HCT116 (cell line): ENCODE measurements around the gene MATK. TPM values are rescaled to one million over a fixed set of nuclear protein-coding genes. Genes with fewer than 3 reads are reported as not detected.

Experiments used
- ATAC-seq: fragments of 200-7000 bp; cut with Tn5 transposase; 2 replicates; pipeline ENCODE4 v1.9.1; 2020; ENCODE audit warnings: mild to moderate bottlenecking, moderate library complexity
- BruUV-seq: library from RNA; stranded (reverse); fragments of 400-500 nt; replicated peaks from 2 replicates; lab custom pipeline; 2021; lab: Mats Ljungman, UMichigan
- CTCF ChIA-PET: fragments of 300-600 bp; sonication (Branson Sonifier 250); formaldehyde crosslinking; loops from one replicate; lab custom pipeline; 2021; ENCODE audit warnings: antibody characterized with exemption; lab: Charles Lee
- POLR2A ChIA-PET: fragments of 300-600, 350-600 bp; sonication (Branson Sonifier 250); formaldehyde crosslinking; loops from one replicate; lab custom pipeline; 2021; ENCODE audit warnings: antibody characterized with exemption; lab: Charles Lee
- RAD21 ChIA-PET, 2 experiments: fragments of 300-600 bp; sonication (Branson Sonifier 250); formaldehyde crosslinking; loops; one replicate each; lab custom pipeline; 2023; ENCODE audit warnings: low total read pairs in 2 of 2; ENCODE audit not compliant: uncharacterized antibody in 2 of 2, unreplicated experiment in 2 of 2, low non-redundant PET in 1 of 2; lab: Charles Lee
- DNase-seq: peaks from one replicate; pipeline ENCODE4 v3.0.0-alpha.2; 2010; ENCODE audit warnings: low read depth, low spot score
- H2AFZ ChIP-seq: fragments of 200-600 bp; shearing (Covaris generic), sonication (generic); 2 replicates; pipeline ENCODE4 v1.6.1; 2017; ENCODE audit warnings: low read depth, mixed run types, mixed read lengths, antibody characterized with exemption, low read length; ENCODE audit not compliant: poor library complexity, severe bottlenecking
- H3K27ac ChIP-seq: 2 replicates; pipeline ENCODE4 v1.5.1; 2012; ENCODE audit warnings: low read depth, low read length
- H3K27me3 ChIP-seq: fragments of 200-600 bp; sonication (generic); 2 replicates; pipeline ENCODE4 v1.6.1; 2016; ENCODE audit warnings: mixed run types, low read length, mixed read lengths; ENCODE audit not compliant: insufficient read depth
- H3K36me3 ChIP-seq, 2 experiments: fragments of 200-500 bp in 1 of 2; fragments of 200-600 bp in 1 of 2; sonication (Bioruptor generic) in 1 of 2; sonication (generic) in 1 of 2; 2 replicates each; pipeline versions ENCODE4 v1.5.1 to v1.6.1; 2014 to 2016; ENCODE audit warnings: low read length in 2 of 2, inconsistent platforms in 1 of 2, mixed read lengths in 1 of 2, mixed run types in 1 of 2; ENCODE audit not compliant: insufficient read depth in 2 of 2, control insufficient read depth in 1 of 2
- H3K4me1 ChIP-seq, 2 experiments: fragments of 200-600 bp in 1 of 2; sonication (generic) in 1 of 2; 2 replicates each; pipeline versions ENCODE4 v1.5.1 to v1.6.1; 2012 to 2017; ENCODE audit warnings: low read length in 2 of 2, inconsistent platforms in 1 of 2, mild to moderate bottlenecking in 1 of 2, mixed read lengths in 1 of 2, mixed run types in 1 of 2, moderate library complexity in 1 of 2; ENCODE audit not compliant: insufficient read depth in 2 of 2, control insufficient read depth in 1 of 2
- H3K4me2 ChIP-seq: fragments of 200-600 bp; sonication (generic); 2 replicates; pipeline ENCODE4 v1.6.1; 2017; ENCODE audit warnings: mixed run types, low read length, mixed read lengths
- H3K4me3 ChIP-seq, 2 experiments: fragments of 200-600 bp in 1 of 2; sonication (generic) in 1 of 2; replicated peaks in 1 of 2; 2 replicates each; pipeline ENCODE4 v1.5.1; 2011 to 2016; ENCODE audit warnings: low read length in 2 of 2, control low read depth in 1 of 2, low read depth in 1 of 2, mild to moderate bottlenecking in 1 of 2, mixed read lengths in 1 of 2, mixed run types in 1 of 2
- H3K79me2 ChIP-seq: fragments of 200-600 bp; sonication (generic); 2 replicates; pipeline ENCODE4 v1.6.1; 2017; ENCODE audit warnings: mild to moderate bottlenecking, mixed run types, low read length, moderate library complexity, mixed read lengths; ENCODE audit not compliant: insufficient read depth
- H3K9ac ChIP-seq: fragments of 200-600 bp; sonication (generic); 2 replicates; pipeline ENCODE4 v1.6.1; 2016; ENCODE audit warnings: low read length, mixed read lengths
- H3K9me2 ChIP-seq: fragments of 200-600 bp; sonication (generic), shearing (Covaris generic); 2 replicates; pipeline ENCODE4 v1.6.1; 2017; ENCODE audit warnings: mixed run types, mild to moderate bottlenecking, moderate library complexity; ENCODE audit not compliant: insufficient read depth
- H3K9me3 ChIP-seq, 2 experiments: fragments of 200-500 bp in 1 of 2; fragments of 200-600 bp in 1 of 2; sonication (Bioruptor generic) in 1 of 2; sonication (generic) in 1 of 2; 2 replicates each; pipeline ENCODE4 v1.6.1; 2014 to 2017; ENCODE audit warnings: low read length in 2 of 2, mixed read lengths in 2 of 2, inconsistent platforms in 1 of 2, low read depth in 1 of 2, mild to moderate bottlenecking in 1 of 2, mixed run types in 1 of 2, moderate library complexity in 1 of 2; ENCODE audit not compliant: control insufficient read depth in 1 of 2, insufficient read depth in 1 of 2
- H4K20me1 ChIP-seq: fragments of 200-600 bp; sonication (generic), shearing (Covaris generic); 2 replicates; pipeline ENCODE4 v1.6.1; 2017; ENCODE audit warnings: mixed run types, mild to moderate bottlenecking, moderate library complexity; ENCODE audit not compliant: insufficient read depth
- EGR1 ChIP-seq: IDR thresholded peaks from 2 replicates; pipeline ENCODE4 v1.6.1; 2012; ENCODE audit warnings: low read depth
- EZH2phosphoT487 ChIP-seq: fragments of 200-600 bp; IDR thresholded peaks from 2 replicates; pipeline ENCODE4 v1.6.1; 2018; ENCODE audit warnings: antibody characterized with exemption, borderline replicate concordance
- FOSL1 ChIP-seq: IDR thresholded peaks from 2 replicates; pipeline ENCODE4 v1.6.1; 2012; ENCODE audit warnings: low read depth
- RAD21 ChIP-seq: IDR thresholded peaks from 2 replicates; pipeline ENCODE4 v1.6.1; 2012; ENCODE audit warnings: low read depth, mild to moderate bottlenecking
- REST ChIP-seq: IDR thresholded peaks from 2 replicates; pipeline ENCODE4 v1.6.1; 2012; ENCODE audit warnings: low read depth
- SIN3A ChIP-seq: IDR thresholded peaks from 2 replicates; pipeline ENCODE4 v1.6.1; 2012; ENCODE audit warnings: low read depth
- SP1 ChIP-seq: IDR thresholded peaks from 2 replicates; pipeline ENCODE4 v1.6.1; 2012; ENCODE audit warnings: low read depth
- TCF7L2 ChIP-seq: IDR thresholded peaks from 2 replicates; pipeline ENCODE4 v1.7.0; 2011; ENCODE audit warnings: borderline replicate concordance, inconsistent platforms; ENCODE audit not compliant: insufficient read depth, insufficient read length; ENCODE audit errors: extremely low read depth
- ZBTB33 ChIP-seq: IDR thresholded peaks from 2 replicates; pipeline ENCODE4 v1.6.1; 2011; ENCODE audit warnings: mild to moderate bottlenecking, low read length, moderate library complexity; ENCODE audit not compliant: insufficient replicate concordance; ENCODE audit errors: extremely low read depth
- intact Hi-C: fragments of 100-400 bp; cut with micrococcal nuclease; formaldehyde crosslinking; loops from 2 replicates; pipeline ENCODE4 v1.10.0; 2022
- total RNA-seq: library from RNA; stranded (reverse); gene quantifications from one replicate; pipeline ENCODE4 v1.2.1, GENCODE V29; 2021; ENCODE audit not compliant: unreplicated experiment

MATK gene
- total RNA-seq, 1 experiment from 2014 or later, result not detected

- ChIA-PET RAD21 (no interaction called here), CTCF (interaction anchor here (1.2 to 1.7 kb wide), 2 partner anchors 13 to 18 kb away, joined by 4 to 6 read pairs; no protein-coding TSS in a partner anchor), POLR2A (interaction anchor here (1.5 kb wide), 1 partner anchor 73 kb away, joined by 4 read pairs; the partner anchor contains the start of gene MRPL54)
- no peaks in the 10 kb centered on the region for H3K79me2 ChIP-seq
- H3K4me2 ChIP-seq, result no peak overlapping the region
- no peak overlapping the region for H3K27ac ChIP-seq
- no peak overlapping the region for H2AFZ ChIP-seq
- peaks cover 0 to 10% of the 10 kb centered on the region in 2 experiments; a peak in 1 of 4 replicates for H3K9me3 ChIP-seq
- H3K4me1 ChIP-seq, result peaks cover 0 to 6% of the 10 kb centered on the region in 2 experiments; a peak in 1 of 4 replicates
- no peaks in the 10 kb centered on the region for H4K20me1 ChIP-seq
- no peaks in the 10 kb centered on the region for H3K9me2 ChIP-seq
- no peak overlapping the region for H3K9ac ChIP-seq
- intact Hi-C loops, result no loop called here
- no peak for TF ChIP-seq RAD21
- TF ChIP-seq SIN3A, result no peak
- no peak for TF ChIP-seq TCF7L2
- no peak for TF ChIP-seq REST
- TF ChIP-seq ZBTB33, result no peak
- no peak for TF ChIP-seq EGR1
- no peak for TF ChIP-seq EZH2phosphoT487
- TF ChIP-seq FOSL1, result no peak
- no peak for TF ChIP-seq SP1
- DNase-seq (no peak), ATAC-seq (no peak)
- no peaks in the 10 kb centered on the region for H3K27me3 ChIP-seq
- no peak overlapping the region for H3K4me3 ChIP-seq
- no TSS peak for BruUV-seq
- H3K36me3 ChIP-seq, result no peaks in the 10 kb centered on the region
Measured at GRCh38 chr19:3835055-3835435, 48.9 kb upstream of the MATK start.
